ENCODE data around the gene SUN5.
"Not testable (repeated sequence)": the region's sequence is repeated elsewhere in the genome, so short reads cannot be mapped to it uniquely, and the experiment has no call there.

SUN5 gene

GRCh38 chr20:32957459-32957858, 46.8 kb downstream of the SUN5 start:
- TF ChIP-seq CTCF (IDR thresholded peaks at IDR 0.05; ENCODE audit: insufficient read depth, low read depth, low read length, missing control alignments): no peak
- H3K4me3 ChIP-seq (ENCODE audit: low read length): no peak overlapping the region
- no peak for DNase-seq (ENCODE audit: low read depth)

- not testable (repeated sequence) for DNase-seq (ENCODE audit: low read depth); H3K4me3 ChIP-seq (ENCODE audit: low read length)
Observed at GRCh38 chr20:32950539-32950938, 53.7 kb downstream of the SUN5 start.

GRCh38 chr20:32946629-32947028, 57.6 kb downstream of the SUN5 start:
- TF ChIP-seq CTCF (IDR thresholded peaks at IDR 0.05; ENCODE audit: insufficient read depth, low read depth, low read length, missing control alignments): no peak
- H3K4me3 ChIP-seq (ENCODE audit: low read length): no peak overlapping the region
- no peak for DNase-seq (ENCODE audit: low read depth)

- peak; percentile 41 for DNase-seq (ENCODE audit: low read depth)
- peak; percentile 73 for TF ChIP-seq CTCF (IDR thresholded peaks at IDR 0.05; ENCODE audit: insufficient read depth, low read depth, low read length, missing control alignments)
- H3K4me3 ChIP-seq (ENCODE audit: low read length): no peak overlapping the region
Observed at GRCh38 chr20:32945710-32946221, 58.5 kb downstream of the SUN5 start.

- H3K4me3 ChIP-seq (ENCODE audit: low read length): no peak overlapping the region
- no peak for TF ChIP-seq CTCF (IDR thresholded peaks at IDR 0.05; ENCODE audit: insufficient read depth, low read depth, low read length, missing control alignments)
- DNase-seq (ENCODE audit: low read depth): no peak
Observed at GRCh38 chr20:32943490-32944052, 60.7 kb downstream of the SUN5 start.

DNA sequence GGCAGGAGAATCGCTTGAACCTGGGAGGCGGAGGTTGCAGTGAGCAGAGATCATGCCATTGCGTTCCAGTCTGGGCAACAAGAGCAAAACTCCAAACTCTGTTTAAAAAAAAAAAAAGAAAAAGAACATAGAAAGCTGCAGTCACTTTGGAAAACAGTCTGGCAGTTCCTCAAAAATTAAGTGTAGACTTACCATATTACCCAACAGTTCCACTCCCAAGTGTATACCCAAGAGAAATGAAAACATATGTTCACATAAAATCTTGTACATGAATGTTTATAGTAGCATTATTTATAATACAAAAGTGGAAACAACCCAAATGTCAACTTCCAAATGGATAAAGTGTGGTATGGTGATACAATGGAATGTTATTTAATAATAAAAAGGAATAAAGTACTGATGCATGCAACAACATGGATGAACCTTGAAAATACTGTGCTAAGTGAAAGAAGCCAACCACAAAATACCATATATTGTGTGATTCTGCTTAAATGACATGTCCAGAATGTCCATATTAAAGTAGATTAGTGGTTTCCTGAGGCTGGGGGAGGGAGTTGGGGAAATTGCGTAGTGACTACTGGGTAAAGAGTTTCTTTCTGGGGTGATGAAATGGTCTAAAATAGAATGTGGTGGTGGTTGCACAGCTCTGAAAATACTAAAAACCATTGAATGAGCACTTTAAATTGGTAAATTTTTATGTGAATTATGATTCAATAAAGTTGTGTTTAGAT, 62.9 kb downstream of the SUN5 start:
- no peak for DNase-seq (ENCODE audit: low read depth)
- TF ChIP-seq CTCF (IDR thresholded peaks at IDR 0.05; ENCODE audit: insufficient read depth, low read depth, low read length, missing control alignments): no peak
- no peak overlapping the region for H3K4me3 ChIP-seq (ENCODE audit: low read length)

DNA sequence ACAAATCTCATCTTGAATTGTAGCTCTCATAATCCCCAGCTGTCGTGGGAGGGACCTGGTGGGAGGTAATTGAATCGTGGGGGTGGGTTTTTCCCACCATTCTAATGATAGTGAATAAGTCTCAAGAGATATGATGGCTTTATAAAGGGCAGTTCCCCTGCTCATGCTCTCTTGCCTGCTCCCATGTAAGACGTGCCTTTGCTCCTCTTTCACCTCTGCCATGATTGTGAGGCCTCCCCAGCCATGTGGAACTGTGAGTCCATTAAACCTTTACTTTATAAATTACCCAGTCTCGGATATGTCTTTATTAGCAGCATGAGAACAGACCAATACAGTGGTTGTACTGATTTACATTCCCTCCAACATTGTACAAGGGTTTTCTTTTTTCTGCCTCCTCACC, 69.7 kb downstream of the SUN5 start:
- no peak overlapping the region for H3K4me3 ChIP-seq (ENCODE audit: low read length)
- TF ChIP-seq CTCF (IDR thresholded peaks at IDR 0.05; ENCODE audit: insufficient read depth, low read depth, low read length, missing control alignments): no peak
- no peak for DNase-seq (ENCODE audit: low read depth)

All from epithelial cell of esophagus (primary cell).